ENCODE data around the gene ELAVL2. TPM values are rescaled to one million over a fixed set of nuclear protein-coding genes. Genes with fewer than 3 reads are reported as not detected.

The ELAVL2 gene
- total RNA-seq, 1 donor from 2014 or later = 0.26 TPM

- FAIRE-seq = no peak
- Histone ChIP-seq H3K36me3 (ENCODE audit: control insufficient read depth, insufficient read depth, low read length) (no peaks in the 10 kb centered on the region), H3K4me3 (ENCODE audit: low read depth, low read length) (no peak overlapping the region), H3K27me3 (ENCODE audit: control insufficient read depth, insufficient read depth, low read length) (no peaks in the 10 kb centered on the region)
- DNase-seq (ENCODE audit: low read depth) = peak; percentile 34
- TF ChIP-seq, protein P1, sequence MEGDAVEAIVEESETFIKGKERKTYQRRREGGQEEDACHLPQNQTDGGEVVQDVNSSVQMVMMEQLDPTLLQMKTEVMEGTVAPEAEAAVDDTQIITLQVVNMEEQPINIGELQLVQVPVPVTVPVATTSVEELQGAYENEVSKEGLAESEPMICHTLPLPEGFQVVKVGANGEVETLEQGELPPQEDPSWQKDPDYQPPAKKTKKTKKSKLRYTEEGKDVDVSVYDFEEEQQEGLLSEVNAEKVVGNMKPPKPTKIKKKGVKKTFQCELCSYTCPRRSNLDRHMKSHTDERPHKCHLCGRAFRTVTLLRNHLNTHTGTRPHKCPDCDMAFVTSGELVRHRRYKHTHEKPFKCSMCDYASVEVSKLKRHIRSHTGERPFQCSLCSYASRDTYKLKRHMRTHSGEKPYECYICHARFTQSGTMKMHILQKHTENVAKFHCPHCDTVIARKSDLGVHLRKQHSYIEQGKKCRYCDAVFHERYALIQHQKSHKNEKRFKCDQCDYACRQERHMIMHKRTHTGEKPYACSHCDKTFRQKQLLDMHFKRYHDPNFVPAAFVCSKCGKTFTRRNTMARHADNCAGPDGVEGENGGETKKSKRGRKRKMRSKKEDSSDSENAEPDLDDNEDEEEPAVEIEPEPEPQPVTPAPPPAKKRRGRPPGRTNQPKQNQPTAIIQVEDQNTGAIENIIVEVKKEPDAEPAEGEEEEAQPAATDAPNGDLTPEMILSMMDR (IDR thresholded peaks at IDR 0.05; ENCODE audit: insufficient read depth, low read length, severe bottlenecking) = no peak
Observed at GRCh38 chr9:23674016-23674585, 151.9 kb downstream of the ELAVL2 start.

- DNase-seq (ENCODE audit: low read depth) = no peak
- H3K27me3 ChIP-seq (ENCODE audit: control insufficient read depth, insufficient read depth, low read length) = no peaks in the 10 kb centered on the region
- no peak overlapping the region for H3K4me3 ChIP-seq (ENCODE audit: low read depth, low read length)
- TF ChIP-seq, protein P1 (IDR thresholded peaks at IDR 0.05; ENCODE audit: insufficient read depth, low read length, severe bottlenecking) = no peak
- no peak for FAIRE-seq
- H3K36me3 ChIP-seq (ENCODE audit: control insufficient read depth, insufficient read depth, low read length) = no peaks in the 10 kb centered on the region
Observed at GRCh38 chr9:23672151-23672550, 153.9 kb downstream of the ELAVL2 start.

DNA sequence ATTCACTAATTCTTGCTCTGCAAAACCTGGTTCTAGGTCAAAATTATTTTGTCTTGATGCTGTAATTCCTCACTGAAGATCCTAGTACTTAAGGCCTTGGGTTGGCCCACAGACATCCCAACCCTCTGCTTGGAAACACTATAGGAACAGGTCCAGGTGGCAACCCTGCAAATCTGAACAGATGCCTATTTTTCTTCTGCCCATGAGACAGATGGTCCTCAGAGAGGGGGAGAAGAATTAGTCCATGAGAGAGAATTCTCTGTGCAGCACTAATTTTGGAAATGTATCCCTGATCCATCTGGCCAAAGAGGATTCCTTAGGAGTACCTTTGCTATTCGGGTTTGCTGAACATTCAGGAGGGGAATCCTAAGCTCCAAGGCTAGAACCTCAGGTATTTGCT, 156.3 kb downstream of the ELAVL2 start:
- Histone ChIP-seq H3K4me3 (ENCODE audit: low read depth, low read length) (no peak overlapping the region), H3K27me3 (ENCODE audit: control insufficient read depth, insufficient read depth, low read length) (no peaks in the 10 kb centered on the region), H3K36me3 (ENCODE audit: control insufficient read depth, insufficient read depth, low read length) (no peaks in the 10 kb centered on the region)
- DNase-seq (ENCODE audit: low read depth) = no peak
- TF ChIP-seq, protein P1 (IDR thresholded peaks at IDR 0.05; ENCODE audit: insufficient read depth, low read length, severe bottlenecking) = no peak
- FAIRE-seq = no peak

GRCh38 chr9:23665635-23666034, 160.4 kb downstream of the ELAVL2 start:
- DNase-seq (ENCODE audit: low read depth) = no peak
- TF ChIP-seq, protein P1 (IDR thresholded peaks at IDR 0.05; ENCODE audit: insufficient read depth, low read length, severe bottlenecking) = no peak
- Histone ChIP-seq H3K4me3 (ENCODE audit: low read depth, low read length) (no peak overlapping the region), H3K36me3 (ENCODE audit: control insufficient read depth, insufficient read depth, low read length) (no peaks in the 10 kb centered on the region), H3K27me3 (ENCODE audit: control insufficient read depth, insufficient read depth, low read length) (no peaks in the 10 kb centered on the region)
- FAIRE-seq = no peak

DNA sequence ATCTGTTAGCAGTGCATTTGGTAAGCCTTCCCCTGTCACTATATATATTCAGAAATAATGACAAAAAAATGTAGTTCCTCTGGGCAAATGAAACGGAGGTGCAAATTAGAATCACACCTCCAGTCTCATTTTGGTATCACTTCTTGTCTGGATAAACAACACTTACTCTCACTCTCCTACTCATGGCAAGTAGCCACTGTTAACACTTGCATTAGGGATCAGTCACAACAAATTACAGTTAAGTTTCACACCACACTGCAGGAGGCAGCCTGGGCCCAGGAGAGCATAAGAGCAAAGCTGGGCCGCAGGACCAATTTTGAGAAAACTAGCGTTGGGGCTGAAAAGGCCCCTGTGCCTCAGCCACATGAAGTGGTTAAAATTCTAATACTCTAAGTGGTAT, 161.0 kb downstream of the ELAVL2 start:
- TF ChIP-seq, protein P1 (IDR thresholded peaks at IDR 0.05; ENCODE audit: insufficient read depth, low read length, severe bottlenecking) = no peak
- no peaks in the 10 kb centered on the region for H3K36me3 ChIP-seq (ENCODE audit: control insufficient read depth, insufficient read depth, low read length)

GRCh38 chr9:23663946-23664345, 162.1 kb downstream of the ELAVL2 start:
- no peak for DNase-seq (ENCODE audit: low read depth)
- no peak overlapping the region for H3K4me3 ChIP-seq (ENCODE audit: low read depth, low read length)
- TF ChIP-seq, protein P1 (IDR thresholded peaks at IDR 0.05; ENCODE audit: insufficient read depth, low read length, severe bottlenecking) = no peak
- H3K27me3 ChIP-seq (ENCODE audit: control insufficient read depth, insufficient read depth, low read length) = no peaks in the 10 kb centered on the region
- H3K36me3 ChIP-seq (ENCODE audit: control insufficient read depth, insufficient read depth, low read length) = no peaks in the 10 kb centered on the region
- FAIRE-seq = no peak

More for the DNA sequence above, 161.0 kb downstream of the ELAVL2 start:
- DNase-seq (ENCODE audit: low read depth) (no peak), FAIRE-seq (no peak)
- no peak overlapping the region for H3K4me3 ChIP-seq (ENCODE audit: low read depth, low read length)
- no peaks in the 10 kb centered on the region for H3K27me3 ChIP-seq (ENCODE audit: control insufficient read depth, insufficient read depth, low read length)
